Activated CD4-positive, alpha-beta T cell treated with anti-CD3 and anti-CD28 coated beads, Interleukin-2, amount 50 U/mL, for 24 hours (primary cell): ENCODE data around the gene ACSF3.
"Not testable (repeated sequence)": the region's sequence is repeated elsewhere in the genome, so short reads cannot be mapped to it uniquely, and the experiment has no call there.

ENCODE experiments used
- DNase-seq, 2 donors: peaks; one replicate each; pipeline ENCODE4 v3.0.0-alpha.2; 2020; ENCODE audit warnings: low read depth in 1 of 2, low spot score in 1 of 2

Gene ACSF3

DNA sequence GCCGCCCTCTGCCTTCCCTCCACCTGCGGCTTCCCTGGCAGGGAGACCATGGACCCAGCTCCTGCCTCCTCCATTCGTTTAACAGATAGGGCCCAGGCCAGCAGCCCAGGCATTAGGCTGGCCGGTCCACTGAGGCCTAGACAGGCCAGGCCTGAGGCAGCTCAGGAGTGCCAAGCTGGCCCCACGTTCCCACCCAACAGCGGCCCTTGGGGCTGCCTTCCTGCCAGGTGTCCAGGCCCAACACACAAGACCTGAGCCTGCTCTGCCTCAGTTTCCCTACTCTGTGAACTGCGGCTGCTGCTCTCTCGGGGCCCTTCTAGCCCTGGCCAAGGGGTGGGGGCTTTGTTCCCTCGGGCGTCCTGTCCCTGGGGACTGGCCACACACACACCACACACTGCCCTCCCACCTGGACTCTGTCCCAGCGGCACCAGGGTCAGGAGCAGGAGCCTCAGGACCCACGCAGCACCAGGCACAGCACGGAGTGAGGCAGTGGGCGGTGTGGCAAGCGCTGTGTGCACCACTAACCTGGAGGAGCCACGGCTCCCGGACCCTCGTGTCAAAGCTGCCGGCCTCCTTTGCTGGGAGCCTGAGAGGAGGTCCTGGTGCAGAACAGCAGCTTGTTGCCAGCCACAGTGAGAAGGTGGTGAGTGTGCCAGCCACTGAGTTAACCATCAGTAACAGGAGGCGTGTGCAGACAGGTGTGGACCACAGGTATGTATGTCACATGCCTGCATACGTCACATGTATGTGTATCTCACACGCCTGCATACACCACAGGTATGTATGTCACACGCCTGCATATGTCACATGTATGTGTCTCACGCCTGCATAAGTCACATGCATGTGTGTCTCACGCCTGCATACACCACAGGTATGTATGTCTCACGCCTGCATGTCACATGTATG is 63.3 kb downstream of the ACSF3 start:
- DNase-seq: no peak

DNA sequence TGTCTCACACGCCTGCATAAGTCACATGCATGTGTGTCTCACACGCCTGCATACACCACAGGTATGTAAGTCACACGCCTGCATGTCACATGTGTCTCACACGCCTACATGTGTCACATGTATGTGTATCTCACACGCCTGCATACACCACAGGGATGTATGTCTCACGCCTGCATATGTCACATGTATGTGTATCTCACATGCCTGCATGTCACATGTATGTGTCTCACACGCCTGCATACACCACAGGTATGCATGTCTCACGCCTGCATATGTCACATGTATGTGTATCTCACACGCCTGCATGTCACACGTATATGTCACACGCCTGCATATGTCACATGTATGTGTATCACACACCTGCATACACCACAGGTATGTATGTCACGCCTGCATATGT is 64.1 kb downstream of the ACSF3 start:
- DNase-seq: no peak

DNA sequence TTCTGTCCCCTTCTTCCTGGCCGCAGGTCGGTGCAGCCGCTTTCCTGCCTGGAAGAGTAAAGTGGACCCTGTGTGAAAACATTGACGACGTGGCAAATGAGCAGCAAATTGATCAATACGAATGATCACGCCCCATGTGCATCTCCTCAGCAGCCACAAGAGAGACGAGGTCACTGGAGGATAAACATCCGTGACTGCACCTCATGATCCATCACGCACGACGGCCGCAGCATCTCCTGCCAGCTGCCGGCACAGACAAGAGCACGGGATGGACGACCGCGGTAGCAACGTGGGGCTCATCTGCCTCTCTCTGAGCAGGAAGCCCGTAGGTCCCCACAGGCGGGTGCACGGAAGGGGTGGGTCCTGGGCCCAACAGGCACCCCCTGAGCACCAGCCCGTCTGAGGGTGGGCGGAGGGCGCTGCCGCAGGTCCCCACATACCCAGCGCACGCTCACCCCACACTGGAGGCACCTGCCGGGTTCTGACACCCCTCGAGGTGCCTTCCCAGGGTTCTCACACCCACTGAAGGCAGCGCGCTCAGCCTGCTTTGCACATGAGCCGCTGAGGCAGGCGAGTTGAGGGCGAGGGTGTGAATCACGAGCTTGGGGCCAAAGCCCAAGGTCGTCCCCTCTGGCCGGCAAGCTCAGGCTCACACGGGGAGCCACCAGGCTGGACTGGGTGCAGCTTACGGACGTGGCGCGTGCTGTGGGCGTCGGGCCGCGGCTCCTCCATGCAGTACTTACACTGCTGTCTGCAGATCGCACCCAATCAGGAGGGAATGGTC is 65.6 kb downstream of the ACSF3 start:
- DNase-seq: no peak

DNA sequence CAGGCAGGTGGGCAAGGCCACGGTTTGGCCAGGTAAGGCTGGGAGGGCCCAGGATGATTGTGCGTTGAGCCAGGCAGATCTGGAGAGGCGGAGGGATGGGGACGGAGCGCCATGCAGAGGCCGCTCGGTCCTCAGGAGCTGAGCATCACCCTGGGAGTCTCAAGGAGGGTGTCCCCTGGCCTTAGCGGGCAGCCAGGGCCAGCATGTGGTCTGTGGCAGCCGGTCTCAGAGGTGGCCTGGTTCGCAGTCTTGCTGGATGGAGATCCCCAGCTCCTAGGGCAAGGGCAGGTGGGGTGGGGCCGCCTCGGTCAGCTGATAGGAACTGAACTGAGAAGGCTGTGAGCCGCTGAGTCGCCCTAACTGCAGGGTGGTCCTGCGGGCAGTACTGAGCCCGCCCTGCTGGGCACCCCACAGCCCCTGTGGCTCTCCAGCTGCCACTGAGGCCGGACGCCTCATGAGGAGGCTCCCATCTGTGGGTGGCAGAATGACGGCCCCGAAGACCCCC is 66.2 kb downstream of the ACSF3 start:
- DNase-seq: no peak

DNA sequence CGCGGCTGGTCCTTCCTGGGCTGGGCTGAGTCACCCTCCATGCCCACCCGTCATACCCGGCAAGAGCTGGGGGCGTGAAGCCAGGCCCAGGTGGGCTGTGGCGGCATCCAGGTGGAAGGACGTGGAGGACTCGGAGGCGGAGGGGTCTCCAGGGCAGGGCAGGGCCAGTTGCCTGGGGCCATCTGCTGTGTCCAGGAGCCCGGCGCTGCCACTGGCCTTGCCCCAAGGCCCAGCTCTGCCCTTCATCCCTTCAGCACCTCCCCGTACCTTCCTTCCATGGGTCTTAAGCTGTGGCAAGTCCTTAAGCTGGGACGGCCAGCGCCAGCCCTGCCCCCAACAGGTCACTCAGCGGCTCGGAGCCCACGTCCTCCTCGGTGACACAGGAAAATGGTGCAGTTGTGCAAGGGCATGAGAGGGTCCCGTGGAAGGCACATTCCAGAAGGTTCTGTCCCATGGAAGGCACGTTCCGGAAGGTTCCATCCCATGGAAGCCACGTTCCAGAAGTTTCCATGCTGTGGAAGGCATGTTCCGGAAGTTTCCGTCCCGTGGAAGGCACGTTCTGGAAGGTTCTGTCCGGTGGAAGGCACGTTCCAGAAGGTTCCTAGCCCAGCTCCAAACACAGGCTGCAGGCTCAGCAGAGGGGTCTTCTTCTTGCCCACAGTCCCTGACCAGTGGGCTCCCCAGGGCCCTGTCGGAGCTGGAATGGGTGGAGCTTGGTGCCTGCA is 67.5 kb downstream of the ACSF3 start:
- DNase-seq: no peak

DNA sequence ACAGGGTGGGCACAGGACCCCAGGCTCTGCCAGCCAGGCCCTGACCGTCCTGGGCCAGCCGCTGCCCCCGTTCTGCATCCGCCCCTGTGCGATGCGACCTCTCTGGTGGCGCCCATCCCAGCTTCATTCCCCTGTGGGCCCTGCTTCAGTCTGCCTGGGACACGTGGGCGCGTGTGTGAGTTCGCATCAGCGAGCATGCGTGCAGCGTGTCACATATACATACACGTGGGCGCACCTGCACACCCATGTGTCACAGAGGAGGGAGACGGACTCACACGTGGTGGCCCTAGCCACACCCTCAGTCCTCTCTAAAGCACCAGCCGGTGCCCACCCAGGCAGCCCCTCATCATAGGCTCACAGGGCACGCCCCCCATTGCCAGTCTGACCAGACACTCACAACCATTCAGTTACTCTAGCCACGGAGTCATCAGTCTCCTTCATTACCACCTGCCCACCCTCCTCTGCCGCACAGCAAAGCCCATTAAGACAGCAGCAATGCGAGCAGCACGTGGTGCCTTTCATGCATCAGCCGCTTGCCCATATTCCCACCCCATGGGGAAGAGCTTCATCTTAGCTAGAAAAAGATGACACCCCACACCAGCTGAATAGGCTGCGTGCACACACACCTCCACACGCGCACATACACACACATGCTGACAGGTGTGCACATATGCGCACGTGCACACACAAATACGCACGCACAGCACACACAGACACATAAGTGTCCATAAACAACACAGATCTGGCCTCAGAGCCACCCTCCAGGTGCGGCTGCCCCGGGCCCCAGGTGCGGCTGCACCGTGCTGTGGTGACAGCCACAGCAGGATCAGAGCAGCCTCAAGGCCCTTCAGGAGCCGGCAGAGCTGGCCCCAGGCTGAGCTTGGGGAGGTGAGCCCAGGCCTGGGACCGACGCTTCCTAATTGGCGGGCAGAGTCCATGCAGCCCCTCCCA is 68.4 kb downstream of the ACSF3 start:
- DNase-seq: no peak

DNA sequence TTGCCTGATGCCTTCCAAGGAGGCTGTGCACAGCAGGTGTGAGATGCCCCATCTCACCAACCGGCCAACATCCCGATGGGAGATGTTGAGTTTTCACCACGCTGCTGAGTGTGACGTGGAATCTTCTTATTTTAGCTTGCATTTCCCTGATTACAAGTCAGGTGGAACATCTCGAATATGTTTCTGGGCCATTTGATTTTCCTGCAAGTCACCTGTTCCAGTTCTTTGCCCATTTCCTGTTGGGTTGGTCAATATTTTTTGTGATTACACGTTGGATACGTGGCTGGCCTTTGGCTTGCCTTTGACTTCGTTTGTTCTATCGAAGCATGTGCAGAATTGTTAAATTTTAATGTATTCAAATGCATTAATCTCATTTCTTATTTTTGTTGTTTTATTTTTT is 69.6 kb downstream of the ACSF3 start:
- DNase-seq: no peak

DNA sequence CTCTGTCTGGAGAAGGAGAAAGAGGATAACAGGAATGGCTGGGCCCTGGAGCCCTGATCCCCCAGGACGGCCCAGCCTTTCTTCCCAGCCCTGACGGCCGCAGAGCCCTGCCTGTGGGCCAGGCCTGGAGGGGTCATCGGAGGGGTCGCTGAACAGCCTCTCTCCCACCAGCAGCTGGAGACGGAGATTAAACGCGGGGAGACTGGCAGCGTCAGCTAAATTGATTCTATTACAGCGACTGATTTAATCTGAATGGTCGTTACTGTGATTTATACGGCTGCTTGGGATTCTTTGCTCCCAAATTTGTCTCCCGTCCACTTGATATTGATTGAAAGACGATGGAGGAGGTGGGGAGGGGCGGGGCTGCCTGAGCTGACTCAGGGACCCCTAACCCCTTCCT is 70.8 kb downstream of the ACSF3 start:
- DNase-seq: no peak

DNA sequence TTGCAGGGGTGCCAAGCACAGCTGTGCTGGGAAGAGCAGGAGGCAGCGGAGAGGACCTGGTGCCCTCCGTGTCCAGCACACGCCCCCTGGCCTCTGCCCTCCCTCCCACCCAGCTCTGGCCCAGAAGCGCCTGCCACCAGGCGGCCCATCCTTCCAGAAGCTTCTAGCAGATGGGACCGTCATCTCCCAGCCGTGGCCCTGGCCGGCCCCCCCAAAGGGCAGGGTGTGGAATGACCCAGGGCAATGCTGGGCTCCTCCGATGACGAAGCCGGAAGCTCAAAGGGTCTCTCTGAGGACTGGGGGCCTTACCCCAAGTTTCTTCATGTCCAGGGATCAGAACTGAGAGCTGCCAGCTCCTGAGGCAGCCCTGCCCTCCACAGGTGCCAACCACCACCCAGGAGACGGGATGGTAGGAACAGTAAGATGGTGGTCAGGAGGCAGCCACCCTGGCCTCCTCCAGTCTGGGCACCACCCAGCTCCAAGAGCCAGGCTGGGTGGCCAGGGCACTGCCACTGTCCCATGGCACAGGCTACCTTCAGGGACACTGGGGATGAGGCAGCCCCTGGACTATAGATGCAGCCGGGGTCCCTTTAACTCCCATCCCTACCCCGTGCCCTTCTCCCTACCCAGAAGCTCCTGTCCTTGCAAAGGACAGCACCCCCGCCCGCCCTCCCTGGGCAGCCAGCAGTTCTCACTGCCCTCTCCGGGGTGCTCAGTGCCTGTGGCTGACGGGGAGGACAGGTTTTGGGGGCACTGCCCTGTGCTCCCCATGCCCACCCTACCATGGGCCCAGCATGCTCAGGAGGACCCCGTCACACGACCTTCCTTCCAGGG is 71.4 kb downstream of the ACSF3 start:
- no peak for DNase-seq

DNA sequence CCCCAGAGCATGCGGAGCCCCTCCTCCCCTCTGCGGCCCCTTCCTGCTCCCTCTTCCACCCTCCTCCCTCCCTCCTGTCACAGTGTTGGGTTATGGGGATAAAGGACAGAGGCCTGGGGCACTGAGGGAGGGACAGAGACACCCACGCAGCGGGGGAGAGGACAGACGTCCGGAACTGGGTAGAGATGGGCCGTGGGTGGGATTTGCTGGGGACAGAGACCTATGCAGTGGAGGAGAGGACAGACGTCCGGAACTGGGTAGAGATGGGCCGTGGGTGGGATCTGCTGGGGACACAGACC is 72.0 kb downstream of the ACSF3 start:
- DNase-seq: not testable (repeated sequence)

DNA sequence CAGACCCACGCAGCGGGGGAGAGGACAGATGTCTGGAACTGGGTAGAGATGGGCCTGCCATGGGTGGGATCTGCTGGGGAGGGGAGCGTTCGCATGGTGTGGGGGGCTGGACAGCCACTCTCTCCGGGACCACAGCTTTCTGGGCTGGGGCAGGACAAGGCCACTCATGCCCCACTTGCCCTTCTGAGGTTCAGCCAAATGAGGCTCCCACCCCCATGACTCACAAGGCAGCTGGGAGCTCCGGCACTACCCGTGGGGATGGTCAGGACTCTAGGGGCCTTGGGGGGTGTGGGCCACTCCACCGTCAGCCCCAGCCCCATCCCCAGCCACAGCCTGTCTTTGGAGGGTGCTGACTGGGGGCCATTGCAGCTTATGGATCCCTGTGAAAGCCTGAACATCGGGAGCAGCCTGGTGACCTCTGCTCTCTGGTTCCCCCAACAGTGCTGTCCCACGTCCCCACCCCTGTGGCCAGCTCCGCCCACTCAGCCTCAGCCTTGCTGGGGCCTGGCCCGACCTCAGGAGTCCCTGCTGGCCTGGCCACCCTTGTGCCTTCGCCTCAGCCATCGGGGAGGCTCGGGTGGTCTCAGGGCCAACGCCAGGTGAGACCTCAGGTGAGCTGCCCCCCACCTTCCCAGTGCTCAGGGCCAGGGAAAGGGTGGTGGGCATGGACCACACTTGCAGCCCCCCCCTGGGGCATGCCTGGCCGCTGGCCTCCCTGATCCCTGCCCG is 73.2 kb downstream of the ACSF3 start:
- no peak for DNase-seq

DNA sequence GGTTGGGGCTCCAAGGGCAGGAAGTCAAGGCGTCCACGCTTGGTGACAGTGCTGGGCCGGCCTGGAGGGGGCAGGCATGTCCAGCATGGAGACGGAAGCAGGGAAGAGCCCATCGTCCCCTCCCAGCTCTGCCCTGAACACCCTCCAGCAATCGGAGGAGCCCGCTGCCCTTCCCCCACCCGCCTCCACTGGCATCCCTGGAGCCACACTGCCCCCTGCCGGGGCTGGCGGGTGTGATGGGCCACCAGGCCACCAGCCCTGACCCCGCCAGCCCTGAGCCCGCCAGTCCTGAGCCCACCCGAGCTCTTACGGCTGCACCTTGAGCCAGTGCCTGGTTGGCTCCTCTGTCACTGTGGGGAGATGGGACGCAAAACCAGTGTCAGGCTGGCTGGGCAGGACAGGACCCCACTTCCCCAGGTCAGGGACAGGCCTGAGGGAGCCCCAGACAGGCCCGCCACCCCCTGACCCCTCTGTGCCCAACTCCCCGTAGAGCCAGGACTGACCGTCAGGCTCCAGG is 73.8 kb downstream of the ACSF3 start:
- peak; percentile 79 to 82 for DNase-seq

DNA sequence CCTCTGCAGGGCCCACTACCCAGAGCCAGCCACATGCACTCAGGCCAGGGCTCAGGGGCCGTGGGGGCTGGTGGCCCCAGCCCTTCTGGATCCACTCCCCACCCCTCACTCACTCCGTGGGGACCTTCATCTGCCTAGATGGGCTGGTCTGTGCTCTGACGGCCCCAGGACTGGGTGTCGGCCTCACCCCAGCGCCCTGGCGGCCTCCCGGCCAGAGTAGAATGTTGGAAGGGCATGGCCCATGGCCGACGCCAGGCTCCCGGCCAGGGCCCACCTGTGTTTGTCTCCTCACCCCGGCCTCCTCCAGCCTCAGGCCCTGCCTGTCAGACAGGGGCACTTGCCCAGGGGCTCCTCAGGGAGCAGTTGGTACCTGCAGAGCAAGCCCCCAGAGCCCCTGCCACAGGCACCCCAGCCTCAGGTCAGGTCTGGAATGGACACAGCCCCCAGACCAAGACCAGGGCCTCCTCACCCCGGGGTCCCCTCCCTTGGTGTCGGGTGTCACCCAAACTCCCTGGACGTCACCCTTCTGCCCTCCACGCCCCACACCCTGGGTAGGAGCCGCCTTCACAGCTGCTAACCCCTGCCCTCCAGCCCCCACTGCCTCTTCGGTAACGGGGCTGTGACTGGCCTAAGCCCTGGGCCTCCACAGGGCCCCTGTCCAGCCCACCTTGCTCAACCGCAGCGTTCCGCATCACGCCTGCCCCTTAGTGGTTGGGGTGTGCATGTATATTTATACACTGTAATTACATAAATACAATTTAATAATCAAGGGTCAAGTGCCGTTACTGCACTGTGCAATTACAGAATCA is 74.9 kb downstream of the ACSF3 start:
- no peak for DNase-seq

DNA sequence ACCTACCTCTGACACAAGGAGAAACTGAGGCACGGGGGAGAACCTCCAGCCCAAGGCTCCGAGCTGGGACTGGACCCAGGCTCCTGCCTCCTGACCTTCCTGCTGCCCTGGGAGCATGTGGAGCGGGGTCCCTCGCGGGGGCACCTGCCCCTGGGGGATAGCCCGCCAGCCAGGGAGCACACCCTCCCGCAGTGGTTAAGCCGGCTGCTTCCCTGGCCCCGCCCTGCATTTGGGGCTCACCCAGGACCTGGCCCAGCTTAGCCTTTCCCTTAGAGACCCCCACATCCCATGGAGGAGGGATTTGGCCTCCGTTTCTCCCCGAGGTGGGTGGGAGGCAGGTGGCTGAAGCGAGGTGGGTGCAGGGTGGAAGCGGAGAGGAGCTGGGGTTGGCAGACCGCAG is 76.1 kb downstream of the ACSF3 start:
- no peak for DNase-seq

DNA sequence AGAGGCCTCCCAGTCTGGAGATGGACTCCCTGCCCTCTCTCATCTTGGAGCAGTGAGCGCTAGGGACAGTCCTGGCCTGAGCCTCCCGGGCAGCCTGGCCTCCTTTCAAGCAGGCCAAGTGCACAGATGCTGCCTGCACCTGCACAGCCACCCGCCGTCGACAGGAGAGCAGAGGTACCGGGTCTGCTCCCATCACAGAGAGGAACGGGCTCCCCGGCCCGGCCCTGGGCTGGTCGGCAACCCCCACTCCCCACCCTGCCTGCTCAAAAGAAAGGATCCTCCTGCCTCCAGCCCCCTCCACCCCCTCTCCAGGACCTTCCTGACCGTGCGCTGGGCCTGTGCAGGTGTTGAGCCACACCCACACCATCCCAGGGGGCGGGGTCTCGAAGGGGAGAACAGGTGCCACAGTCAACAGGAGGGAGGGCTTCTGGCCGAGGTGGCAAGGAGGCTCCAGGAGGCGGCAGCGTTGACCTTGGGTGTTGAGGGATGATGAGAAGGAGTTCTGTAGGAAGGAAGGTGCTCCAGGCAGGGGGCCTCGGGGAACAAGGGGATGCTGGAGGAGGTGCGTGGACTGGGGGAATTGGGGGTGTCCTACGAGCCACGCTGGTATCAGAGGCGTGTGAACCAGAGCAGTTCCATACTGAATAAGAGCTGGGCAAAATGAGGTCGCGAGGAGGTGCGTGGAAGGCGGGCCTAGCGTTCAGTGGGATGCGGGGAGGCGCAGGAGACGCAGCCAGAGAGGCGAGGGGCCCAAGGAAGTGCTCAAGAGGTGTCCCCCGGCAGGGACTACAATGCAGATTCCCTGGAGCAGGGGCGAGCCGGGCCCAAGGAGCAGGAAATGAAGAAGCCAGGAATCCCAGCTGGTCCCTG is 76.9 kb downstream of the ACSF3 start:
- DNase-seq: no peak

DNA sequence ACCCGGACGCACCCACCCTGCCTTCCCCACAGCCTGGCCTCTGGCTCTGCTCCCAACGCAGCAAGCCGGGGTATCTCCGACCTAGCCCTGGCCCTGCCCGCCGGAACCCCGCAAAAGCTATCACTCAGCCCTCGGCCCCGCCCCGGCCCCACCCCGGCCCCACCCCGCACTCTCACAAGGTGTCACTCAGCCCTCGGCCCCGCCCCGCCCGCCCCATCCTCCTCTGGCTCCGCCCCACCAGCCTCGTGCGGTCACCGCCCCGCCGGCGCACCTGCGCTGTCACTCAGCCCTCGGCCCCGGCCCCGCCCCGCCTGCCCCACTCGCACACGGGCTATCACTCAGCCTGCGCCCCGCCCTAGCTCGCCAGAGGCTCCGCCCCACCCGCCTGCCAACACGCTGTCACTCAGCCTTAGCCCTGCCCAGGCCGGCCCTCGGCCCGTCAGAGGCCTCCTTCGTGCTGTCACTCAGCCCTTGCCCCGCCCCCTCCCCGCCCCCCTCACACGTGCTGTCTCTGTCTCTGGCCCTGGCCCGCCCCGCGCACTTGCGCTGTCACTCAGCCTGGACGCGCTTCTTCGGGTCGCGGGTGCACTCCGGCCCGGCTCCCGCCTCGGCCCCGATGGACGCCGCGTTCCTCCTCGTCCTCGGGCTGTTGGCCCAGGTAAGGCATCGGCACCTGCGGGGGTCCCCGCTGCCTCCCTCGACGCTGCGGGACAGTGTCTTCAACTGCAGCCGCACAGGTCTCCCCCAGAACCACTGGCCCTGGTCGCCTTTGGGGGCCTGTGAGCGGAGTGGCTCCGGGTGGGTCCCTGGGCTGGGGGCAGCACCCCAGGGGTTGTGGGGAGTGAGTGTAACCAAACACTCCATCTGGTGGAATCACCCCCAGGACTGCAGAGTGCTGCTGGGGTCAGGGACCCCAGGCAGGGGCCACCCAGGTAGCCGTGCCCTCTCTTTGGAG is 77.8 kb downstream of the ACSF3 start, which contains the start of gene CDH15:
Gene CDH15 (plus strand): TSS at position 533 of the 955 bp plus-strand sequence. CDS start 84 bp downstream, at position 617.
- DNase-seq: peak; percentile 92 to 93
